Lower leg skin (tissue), 3 donors: ENCODE results near the gene WDR44.

ENCODE experiments used
- POLR2A ChIP-seq, 2 donors: fragments of 450-650 bp; IDR thresholded peaks; one replicate each; pipeline ENCODE4 v1.6.1; 2016 to 2017; ENCODE audit warnings: antibody characterized with exemption in 2 of 2, mild to moderate bottlenecking in 1 of 2, moderate library complexity in 1 of 2
- TF ChIP-seq, protein P1 (sequence below), 3 donors: fragments of 450-650 bp; IDR thresholded peaks; one replicate each; pipeline ENCODE4 v1.5.1; 2016; ENCODE audit warnings: antibody characterized with exemption in 3 of 3, mild to moderate bottlenecking in 3 of 3, moderate library complexity in 2 of 3

DNA sequence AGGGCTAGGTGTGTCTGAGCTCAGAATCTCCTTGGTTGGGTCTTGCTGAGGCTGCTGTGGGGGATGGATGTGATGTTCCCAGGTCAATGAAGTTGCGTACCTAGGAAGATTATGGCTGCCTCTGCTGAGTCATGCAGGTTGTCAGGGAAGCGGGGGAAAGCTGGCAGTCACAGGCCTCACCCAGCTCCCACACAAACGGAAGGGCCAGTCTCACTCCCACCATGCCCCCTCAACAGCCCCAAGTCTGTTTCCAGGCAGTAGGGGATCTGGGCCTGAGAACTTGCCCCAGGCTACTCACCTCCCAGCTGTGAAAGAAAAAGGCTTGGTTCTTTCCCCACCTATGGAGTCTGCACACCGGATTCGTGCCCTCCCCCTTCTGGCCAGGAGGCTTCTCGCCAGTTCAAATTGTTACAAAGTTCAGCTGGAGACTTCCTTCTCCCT, 72.9 kb downstream of the WDR44 start:
- TF ChIP-seq, protein P1, sequence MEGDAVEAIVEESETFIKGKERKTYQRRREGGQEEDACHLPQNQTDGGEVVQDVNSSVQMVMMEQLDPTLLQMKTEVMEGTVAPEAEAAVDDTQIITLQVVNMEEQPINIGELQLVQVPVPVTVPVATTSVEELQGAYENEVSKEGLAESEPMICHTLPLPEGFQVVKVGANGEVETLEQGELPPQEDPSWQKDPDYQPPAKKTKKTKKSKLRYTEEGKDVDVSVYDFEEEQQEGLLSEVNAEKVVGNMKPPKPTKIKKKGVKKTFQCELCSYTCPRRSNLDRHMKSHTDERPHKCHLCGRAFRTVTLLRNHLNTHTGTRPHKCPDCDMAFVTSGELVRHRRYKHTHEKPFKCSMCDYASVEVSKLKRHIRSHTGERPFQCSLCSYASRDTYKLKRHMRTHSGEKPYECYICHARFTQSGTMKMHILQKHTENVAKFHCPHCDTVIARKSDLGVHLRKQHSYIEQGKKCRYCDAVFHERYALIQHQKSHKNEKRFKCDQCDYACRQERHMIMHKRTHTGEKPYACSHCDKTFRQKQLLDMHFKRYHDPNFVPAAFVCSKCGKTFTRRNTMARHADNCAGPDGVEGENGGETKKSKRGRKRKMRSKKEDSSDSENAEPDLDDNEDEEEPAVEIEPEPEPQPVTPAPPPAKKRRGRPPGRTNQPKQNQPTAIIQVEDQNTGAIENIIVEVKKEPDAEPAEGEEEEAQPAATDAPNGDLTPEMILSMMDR (IDR thresholded peaks at IDR 0.05), result no peak
- no peak for TF ChIP-seq POLR2A (IDR thresholded peaks at IDR 0.05)
